Uterus (tissue), 2 donors: ENCODE data around the gene ZFPM1.

ENCODE experiments used
- CTCF ChIP-seq, 4 experiments: fragments of 200-600 bp in 2 of 4; fragments of 450-650 bp in 2 of 4; sonication (generic) in 2 of 4; IDR thresholded peaks; one replicate each; pipeline ENCODE4 v1.5.1; 2016 to 2019; ENCODE audit warnings: antibody characterized with exemption in 4 of 4, mild to moderate bottlenecking in 2 of 4, moderate library complexity in 1 of 4
- POLR2A ChIP-seq, 2 donors: fragments of 450-650 bp; IDR thresholded peaks; one replicate each; pipeline ENCODE4 v1.6.1; 2016; ENCODE audit warnings: antibody characterized with exemption in 2 of 2, mild to moderate bottlenecking in 1 of 2, moderate library complexity in 1 of 2

- TF ChIP-seq CTCF (IDR thresholded peaks at IDR 0.05), result no peak
- TF ChIP-seq POLR2A (IDR thresholded peaks at IDR 0.05), result no peak
Measured at GRCh38 chr16:88405216-88406060, 47.6 kb upstream of the ZFPM1 start.
